ENCODE measurements around the gene SLFN5. TPM values are rescaled to one million over a fixed set of nuclear protein-coding genes. Genes with fewer than 3 reads are reported as not detected.
"Not testable (repeated sequence)": the region's sequence is repeated elsewhere in the genome, so short reads cannot be mapped to it uniquely, and the experiment has no call there.

The SLFN5 gene
- total RNA-seq, 1 donor from 2014 or later = 90.5 TPM

DNA sequence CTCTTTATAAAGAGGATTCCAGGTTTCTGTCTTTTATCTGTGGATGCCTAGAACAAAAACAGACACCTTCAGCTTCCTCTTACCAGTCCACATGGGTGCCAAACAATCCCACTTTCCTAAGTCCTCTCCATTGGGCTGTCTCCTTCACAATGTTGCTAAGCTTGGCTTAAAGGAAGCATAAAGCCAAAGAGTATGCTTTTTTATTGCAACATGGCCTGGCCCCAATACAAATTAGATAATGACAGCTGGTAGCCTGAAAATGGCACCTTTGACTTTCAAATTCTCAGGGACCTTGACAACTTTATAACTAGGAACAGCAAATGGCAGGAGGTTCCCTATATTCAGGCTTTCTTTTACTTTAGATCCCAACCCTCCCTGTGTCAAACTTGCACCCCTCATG, 55.8 kb downstream of the SLFN5 start:
- Mint-ChIP-seq H3K4me3 (ENCODE audit: unreplicated experiment) (no peak overlapping the region), H3K9me3 (ENCODE audit: low read depth) (peaks cover 39% of the 10 kb centered on the region), H3K36me3 (ENCODE audit: low read depth) (peaks cover 7% of the 10 kb centered on the region), H3K4me1 (ENCODE audit: low read depth) (peaks cover 9% of the 10 kb centered on the region), H3K27ac (ENCODE audit: unreplicated experiment) (no peak overlapping the region), H3K27me3 (ENCODE audit: low read depth) (peaks cover 3% of the 10 kb centered on the region)
- no peak for DNase-seq (ENCODE audit: low spot score)
- TF ChIP-seq, protein P1, sequence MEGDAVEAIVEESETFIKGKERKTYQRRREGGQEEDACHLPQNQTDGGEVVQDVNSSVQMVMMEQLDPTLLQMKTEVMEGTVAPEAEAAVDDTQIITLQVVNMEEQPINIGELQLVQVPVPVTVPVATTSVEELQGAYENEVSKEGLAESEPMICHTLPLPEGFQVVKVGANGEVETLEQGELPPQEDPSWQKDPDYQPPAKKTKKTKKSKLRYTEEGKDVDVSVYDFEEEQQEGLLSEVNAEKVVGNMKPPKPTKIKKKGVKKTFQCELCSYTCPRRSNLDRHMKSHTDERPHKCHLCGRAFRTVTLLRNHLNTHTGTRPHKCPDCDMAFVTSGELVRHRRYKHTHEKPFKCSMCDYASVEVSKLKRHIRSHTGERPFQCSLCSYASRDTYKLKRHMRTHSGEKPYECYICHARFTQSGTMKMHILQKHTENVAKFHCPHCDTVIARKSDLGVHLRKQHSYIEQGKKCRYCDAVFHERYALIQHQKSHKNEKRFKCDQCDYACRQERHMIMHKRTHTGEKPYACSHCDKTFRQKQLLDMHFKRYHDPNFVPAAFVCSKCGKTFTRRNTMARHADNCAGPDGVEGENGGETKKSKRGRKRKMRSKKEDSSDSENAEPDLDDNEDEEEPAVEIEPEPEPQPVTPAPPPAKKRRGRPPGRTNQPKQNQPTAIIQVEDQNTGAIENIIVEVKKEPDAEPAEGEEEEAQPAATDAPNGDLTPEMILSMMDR (IDR thresholded peaks at IDR 0.05) = no peak

DNA sequence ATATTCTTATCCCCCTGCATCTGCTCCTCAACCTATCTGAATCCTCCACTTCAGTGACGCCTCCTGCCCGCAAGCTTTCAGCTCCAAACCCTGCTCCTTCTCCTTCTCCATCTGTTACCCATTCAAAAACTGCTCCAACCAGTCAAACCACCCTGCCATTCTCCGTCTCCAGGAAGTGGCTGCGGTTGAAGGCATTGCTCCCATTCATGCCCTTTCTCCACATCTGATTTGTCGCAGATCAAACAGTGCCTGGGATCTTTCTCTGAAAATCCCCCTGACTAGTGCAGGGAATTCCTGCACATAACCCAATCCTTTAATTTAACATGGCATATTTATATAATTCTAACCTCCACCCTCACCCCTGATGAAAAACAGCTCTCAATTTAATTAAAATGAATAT, 56.3 kb downstream of the SLFN5 start:
- Mint-ChIP-seq H3K27me3 (ENCODE audit: low read depth) (peaks cover 3% of the 10 kb centered on the region), H3K4me1 (ENCODE audit: low read depth) (peaks cover 9% of the 10 kb centered on the region), H3K36me3 (ENCODE audit: low read depth) (peaks cover 11% of the 10 kb centered on the region), H3K4me3 (ENCODE audit: unreplicated experiment) (no peak overlapping the region), H3K27ac (ENCODE audit: unreplicated experiment) (no peak overlapping the region), H3K9me3 (ENCODE audit: low read depth) (peaks cover 44% of the 10 kb centered on the region)
- TF ChIP-seq, protein P1 (IDR thresholded peaks at IDR 0.05) = no peak
- DNase-seq (ENCODE audit: low spot score) = no peak

DNA sequence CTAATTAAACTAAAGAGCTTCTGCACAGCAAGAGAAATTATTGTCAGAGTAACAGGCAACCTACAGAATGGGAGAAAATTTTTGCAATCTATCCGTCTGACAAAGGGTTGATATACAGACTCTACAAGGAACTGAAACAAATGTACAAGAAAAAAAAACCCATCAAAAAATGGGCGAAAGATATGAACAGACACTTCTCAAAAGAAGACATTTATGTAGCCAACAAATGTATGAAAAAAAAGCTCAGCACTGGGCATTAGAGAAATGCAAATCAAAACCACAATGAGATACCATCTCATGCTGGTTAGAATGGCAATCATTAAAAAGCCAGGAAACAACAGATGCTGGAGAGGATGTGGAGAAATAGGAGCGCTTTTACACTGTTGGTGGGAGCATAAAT, 66.5 kb downstream of the SLFN5 start:
- not testable (repeated sequence) for H3K36me3 Mint-ChIP-seq (ENCODE audit: low read depth); H3K9me3 Mint-ChIP-seq (ENCODE audit: low read depth); DNase-seq (ENCODE audit: low spot score); H3K4me3 Mint-ChIP-seq (ENCODE audit: unreplicated experiment); H3K27ac Mint-ChIP-seq (ENCODE audit: unreplicated experiment)
- H3K4me1 Mint-ChIP-seq (ENCODE audit: low read depth) = peaks cover 12% of the 10 kb centered on the region
- peaks cover 33% of the 10 kb centered on the region for H3K27me3 Mint-ChIP-seq (ENCODE audit: low read depth)

DNA sequence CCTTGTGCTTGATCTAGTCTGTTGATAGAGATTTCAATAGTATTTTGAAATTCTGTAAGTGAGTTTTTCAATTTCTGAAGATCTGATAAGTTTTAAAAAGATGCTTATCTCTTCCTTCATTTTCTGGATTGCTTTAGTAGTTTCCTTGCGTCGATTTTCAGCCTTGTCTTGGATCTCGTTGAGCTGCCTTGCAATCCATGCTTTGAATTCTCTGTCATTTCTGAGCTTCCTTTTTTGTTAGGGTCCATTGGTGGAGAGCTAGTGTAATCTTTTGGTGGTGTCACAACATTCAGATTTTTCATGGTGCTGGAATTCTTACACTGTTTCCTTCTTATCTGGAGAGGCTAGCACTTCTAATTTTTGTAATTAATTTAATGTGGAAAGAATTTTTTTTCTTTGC, 69.5 kb downstream of the SLFN5 start:
- H3K27ac Mint-ChIP-seq (ENCODE audit: unreplicated experiment) = no peak overlapping the region
- H3K4me3 Mint-ChIP-seq (ENCODE audit: unreplicated experiment) = no peak overlapping the region
- peaks cover 27% of the 10 kb centered on the region for H3K27me3 Mint-ChIP-seq (ENCODE audit: low read depth)
- TF ChIP-seq, protein P1 (IDR thresholded peaks at IDR 0.05) = no peak
- no peaks in the 10 kb centered on the region for H3K9me3 Mint-ChIP-seq (ENCODE audit: low read depth)
- H3K4me1 Mint-ChIP-seq (ENCODE audit: low read depth) = peaks cover 31% of the 10 kb centered on the region
- no peak for DNase-seq (ENCODE audit: low spot score)
- H3K36me3 Mint-ChIP-seq (ENCODE audit: low read depth) = no peaks in the 10 kb centered on the region

DNA sequence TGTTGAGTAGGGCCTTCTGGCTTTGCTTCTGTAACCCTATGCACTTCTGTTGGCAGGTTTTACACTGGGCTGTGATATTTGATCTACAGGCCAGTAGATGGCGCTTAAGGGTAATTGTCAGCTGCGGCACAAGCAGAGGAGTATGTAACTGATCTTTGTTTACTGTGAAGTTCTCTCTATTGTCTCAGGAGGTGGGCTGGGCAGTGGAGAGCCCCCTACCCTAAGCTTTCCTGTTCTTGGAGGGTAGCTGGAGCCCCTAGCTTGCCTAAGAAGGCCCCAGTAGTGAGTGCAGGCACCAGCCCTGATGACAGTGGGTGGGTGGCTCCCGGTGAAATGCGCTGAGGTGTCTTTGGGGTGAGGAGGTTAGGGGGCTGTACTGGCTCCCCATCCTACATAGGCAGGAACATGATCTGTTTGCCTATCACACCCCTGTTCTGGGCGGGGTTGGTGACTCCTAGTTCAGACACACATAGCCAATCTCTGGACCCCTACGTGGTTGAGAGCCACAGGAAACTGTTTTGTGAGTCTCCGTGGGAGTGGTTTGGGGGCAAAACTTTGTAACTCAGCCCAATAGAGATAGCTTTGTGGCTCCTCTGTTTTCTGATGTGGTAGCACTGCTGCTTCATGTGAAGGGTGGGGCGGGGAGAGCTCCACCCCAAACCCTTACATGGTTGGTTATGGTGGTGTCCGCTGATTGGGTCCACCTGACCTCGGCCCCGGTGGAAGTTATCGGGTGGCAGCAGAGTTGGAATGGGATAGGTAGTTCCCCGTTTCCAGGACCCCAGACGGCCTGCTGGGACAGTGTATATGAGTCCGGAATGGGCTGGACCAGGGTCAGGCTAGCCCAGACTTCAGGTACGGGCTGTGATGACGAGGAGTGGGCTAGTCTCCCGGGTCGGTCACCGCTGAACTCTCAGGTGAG, 70.2 kb downstream of the SLFN5 start:
- Mint-ChIP-seq H3K4me3 (ENCODE audit: unreplicated experiment) (no peak overlapping the region), H3K9me3 (ENCODE audit: low read depth) (no peaks in the 10 kb centered on the region), H3K27me3 (ENCODE audit: low read depth) (peaks cover 21% of the 10 kb centered on the region), H3K4me1 (ENCODE audit: low read depth) (peaks cover 31% of the 10 kb centered on the region), H3K36me3 (ENCODE audit: low read depth) (no peaks in the 10 kb centered on the region), H3K27ac (ENCODE audit: unreplicated experiment) (no peak overlapping the region)
- TF ChIP-seq, protein P1 (IDR thresholded peaks at IDR 0.05) = peak; percentile 94
- no peak for DNase-seq (ENCODE audit: low spot score)
